Activated naive CD8-positive, alpha-beta T cell treated with anti-CD3 and anti-CD28 coated beads, Interleukin-2, amount 50 U/mL, for 16 hours (primary cell): Measurements from ENCODE around the gene C1QTNF1.

Experiments used
- DNase-seq: peaks from one replicate; pipeline ENCODE4 v3.0.0-alpha.2; 2020; ENCODE audit warnings: low read depth, low spot score

Gene C1QTNF1

DNA sequence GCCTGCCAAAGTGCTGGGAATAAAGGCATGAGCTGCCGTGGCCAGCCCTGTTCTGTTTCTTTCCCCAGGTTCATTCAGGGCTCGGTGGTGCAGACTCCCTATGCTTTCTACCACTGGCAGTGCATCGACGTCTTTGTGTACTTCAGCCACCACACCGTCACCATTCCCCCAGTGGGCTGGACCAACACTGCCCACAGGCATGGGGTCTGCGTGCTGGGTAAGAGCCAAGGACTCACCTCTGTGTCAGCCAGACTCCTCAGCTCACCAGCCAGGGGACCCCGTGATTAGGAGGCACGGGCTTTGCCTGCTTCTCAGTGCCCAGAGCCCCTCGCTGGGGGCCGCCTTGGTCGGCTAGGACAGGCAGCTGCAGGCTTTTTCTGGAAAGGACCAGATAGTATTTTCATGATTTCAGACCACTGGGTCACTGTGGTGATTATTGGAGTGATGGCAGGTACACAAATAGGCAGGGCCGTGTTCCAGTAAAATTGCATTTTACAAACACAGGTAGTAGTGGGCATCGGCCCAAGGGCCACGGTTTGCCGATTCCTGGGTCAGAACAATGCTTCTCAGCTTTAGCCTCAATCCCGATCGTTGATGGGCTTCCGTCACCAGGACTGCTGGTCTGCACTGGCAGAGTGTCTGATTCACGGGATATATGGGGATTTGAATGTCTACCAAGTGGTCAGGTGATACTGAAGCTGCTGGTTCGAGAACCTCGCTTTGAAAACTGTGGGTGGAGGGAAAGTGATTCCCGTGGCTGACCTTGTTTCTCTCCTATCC lies 55.6 kb downstream of the C1QTNF1 start:
- no peak for DNase-seq

DNA sequence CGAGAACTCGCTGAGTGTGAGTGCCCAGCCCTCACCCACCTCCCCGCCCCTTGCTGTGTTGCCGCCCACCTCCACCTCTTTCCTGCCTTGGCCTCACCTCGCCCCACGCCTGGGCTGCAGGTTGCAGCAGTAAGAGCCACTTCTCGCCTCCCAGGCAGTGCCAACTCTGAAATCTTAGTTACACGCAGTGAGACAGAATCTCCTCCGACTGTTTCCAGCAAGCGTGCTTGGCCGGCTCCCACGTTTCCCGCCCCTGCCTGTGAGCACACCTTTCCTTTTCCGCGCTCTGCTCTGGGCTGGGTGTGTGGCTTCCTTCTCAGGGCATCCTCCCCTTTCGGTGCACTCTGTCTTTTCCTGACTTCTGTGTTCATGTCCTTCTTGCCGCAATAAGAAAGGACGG lies 56.4 kb downstream of the C1QTNF1 start:
- DNase-seq = no peak

DNA sequence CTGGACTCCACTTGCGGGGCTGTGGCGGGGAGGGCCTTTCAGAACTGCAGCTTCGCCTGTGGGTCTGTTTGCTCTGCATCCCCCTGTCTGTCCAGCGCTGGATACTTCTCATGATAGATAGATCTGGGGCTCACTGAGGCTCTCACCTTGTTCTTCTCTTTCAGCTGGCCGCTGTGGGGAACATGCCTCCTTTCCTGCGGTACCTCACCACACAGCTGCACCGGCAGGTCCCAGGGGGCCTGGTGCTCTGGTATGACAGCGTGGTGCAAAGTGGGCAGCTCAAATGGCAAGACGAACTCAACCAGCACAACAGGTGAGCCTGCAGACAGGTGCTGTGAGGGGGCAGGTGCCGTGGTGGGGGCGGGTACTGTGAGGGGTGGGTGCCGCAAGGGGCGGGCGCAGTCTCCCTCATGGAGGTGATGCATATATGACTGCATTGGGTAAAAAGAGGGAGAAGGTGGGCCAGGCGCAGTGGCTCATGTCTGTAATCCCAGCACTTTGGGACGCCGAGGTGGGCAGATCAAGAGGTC lies 56.9 kb downstream of the C1QTNF1 start:
- no peak for DNase-seq

DNA sequence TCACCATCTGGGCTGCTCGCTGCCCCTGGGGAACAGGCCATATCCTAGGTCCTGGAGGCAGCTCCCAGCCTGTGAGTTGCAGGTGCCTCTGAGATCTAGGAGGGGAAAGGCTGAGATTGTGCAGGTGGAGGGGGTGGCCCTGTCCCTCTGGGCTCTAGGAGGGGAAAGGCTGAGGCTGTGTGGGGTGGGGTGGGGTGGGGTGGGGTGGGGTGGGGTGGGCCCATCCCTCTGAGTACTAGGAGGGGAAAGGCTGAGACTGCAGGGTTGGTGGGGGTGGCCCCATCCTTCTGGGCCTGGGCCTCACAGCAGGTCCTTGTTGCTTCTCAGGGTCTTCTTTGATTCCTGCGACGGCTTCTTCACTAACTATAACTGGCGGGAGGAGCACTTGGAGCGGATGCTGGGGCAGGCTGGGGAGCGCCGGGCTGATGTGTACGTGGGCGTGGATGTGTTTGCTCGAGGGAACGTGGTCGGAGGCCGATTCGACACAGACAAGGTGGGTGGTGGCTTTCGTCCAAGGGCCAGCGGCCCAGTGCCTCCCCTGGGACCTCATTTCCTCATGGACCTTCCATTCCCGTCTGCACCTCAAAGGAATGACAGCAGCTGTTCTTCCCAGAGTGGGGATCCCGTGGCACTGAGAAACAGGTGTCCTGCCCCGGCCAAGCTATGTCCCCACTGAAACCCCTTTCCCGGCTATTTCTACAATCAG lies 57.8 kb downstream of the C1QTNF1 start:
- DNase-seq = no peak

DNA sequence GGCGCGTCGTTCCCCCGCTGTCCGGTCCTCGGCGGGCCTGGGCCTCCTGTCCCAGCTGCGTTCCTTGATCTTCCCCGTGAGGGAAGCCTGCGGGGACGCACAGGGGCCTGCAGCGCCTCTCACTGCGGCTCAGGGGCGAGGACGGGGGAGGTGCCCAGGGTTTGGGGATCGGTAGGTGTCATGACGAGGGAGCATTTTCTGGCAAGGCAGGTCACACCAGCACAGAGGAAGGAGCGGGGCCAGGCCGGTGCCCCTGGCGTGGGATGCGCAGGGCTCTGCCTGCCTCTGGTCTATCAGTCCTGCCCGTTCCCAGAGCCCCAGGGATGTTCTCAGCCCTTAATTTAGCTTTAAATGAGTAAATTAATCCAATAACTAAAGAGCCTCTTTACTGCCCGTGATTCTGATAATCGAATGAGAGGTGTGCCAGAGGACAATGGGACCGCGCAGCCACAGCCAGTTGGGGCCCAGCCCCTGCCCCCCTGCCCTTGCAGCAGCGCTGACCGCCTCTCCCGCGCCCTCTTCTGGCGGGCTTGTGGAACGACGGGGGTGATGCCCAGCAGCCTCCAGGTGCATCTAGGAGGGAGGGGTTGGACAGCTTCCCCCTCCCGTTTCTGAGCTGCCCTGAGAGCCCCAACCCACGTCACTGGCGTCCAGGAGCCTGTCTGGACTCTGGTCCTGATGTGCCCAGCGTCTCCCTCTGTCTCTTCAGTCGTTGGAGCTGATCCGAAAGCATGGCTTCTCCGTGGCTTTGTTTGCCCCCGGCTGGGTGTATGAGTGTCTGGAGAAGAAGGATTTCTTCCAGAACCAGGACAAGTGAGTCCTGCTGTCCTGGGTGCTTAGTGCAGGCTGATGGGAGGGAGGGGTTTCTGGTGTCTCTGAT lies 58.6 kb downstream of the C1QTNF1 start:
- DNase-seq = no peak

DNA sequence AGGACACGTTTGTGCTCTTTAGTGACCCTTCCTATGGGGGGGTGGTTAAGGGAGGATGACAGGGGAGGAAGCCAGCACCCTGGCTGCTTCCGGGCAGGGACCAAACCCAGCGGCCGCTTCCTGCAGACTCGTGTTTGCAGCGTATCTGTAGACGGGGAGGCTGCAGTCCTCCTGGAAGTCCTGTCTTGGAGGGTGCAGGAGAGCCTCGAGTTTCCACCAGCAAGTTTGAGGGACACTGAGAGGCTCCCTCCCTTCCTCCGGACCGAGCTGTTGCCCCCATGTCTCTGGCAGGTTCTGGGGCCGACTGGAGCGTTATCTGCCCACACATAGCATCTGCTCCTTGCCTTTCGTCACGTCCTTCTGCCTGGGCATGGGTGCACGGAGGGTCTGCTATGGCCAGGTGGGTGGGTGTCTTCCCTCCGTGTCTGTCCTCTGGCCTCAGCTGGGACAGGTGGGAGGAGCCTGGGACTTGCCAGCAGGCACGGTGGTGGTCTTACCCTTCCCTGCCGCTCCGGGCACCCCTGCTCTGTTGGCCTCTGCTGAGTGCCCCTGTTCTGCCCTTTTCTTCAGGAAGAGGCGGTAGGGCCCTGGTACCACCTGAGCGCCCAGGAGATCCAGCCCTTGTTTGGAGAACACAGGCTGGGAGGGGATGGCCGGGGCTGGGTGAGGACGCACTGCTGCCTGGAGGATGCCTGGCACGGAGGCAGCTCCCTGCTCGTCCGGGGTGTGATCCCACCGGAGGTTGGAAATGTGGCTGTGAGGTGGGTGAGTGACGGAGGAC lies 59.4 kb downstream of the C1QTNF1 start:
- no peak for DNase-seq

DNA sequence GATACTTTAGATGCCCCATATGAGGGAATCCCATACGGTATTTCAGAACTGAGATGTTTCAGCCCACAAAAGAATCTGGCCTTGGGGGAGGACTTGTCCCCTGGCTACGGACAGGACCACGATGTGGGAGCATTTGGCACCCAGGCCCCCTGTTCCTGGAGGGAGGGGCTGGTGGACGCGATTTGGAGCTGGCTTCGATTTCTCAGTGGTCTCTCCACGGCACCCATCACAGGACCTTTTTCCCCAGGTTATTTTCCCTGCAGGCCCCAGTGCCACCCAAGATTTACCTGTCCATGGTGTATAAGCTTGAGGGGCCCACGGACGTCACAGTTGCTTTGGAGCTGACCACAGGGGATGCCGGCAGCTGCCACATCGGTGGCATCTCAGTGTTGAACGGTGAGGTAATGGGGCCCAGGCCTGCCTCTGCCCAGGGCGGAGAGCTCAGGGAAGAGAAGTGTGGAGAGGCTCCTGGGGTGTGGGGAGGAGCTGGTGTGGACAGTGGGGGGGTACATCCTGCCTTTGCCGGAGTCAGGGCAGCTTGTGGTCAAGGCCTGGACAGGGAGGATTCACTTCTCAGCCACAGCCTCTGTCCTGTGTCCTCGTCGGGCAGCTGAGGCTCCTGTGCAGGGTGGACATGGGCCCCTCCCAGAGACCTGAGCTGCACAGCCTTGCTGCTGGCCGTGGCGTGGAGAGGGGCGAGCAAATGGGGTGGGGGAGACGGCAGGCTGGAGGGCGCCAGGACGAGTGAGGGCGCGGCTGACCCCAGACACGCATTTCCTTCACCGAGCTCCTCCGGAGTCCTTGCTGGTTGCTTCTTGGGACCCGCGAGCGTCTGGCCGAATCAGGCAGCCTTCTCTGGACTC lies 60.6 kb downstream of the C1QTNF1 start:
- no peak for DNase-seq

DNA sequence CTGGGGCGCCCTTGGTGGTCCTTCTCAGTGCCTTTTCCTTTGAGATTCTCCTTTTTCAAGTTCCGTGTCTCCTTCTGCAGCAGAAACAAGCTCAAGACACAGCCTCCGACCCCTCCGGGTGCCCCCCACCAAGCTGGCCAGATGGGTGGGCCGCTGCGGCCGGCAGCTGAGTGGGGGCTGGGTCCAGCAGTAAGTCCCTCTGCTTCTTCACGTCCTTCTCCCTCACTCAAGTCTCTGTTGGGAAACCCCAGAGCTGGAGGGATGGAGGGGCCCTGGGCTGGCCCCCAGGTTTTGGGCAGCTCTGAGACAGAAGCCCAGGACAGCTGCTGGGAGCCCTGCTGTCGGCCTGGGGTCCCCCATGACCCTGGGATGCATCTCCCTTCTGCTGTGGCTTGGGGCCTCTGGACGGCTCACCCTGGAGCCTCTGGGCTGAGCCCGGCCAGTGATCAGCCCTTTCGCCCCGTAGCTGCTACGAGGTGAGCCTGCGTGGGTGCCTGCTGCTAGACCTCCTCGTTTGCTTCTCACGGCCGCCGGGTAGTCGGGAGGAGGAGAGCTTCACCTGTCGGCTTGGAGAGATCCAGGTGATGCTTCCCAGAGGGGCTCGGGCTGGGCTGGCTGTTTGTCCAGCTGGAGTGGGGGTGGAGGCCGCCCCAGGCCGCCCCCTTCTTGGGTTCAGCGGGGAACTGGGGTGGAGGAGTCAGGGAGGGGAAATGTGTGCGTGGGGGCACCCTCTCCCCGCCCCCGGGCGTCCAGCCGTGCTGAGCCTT lies 61.4 kb downstream of the C1QTNF1 start:
- no peak for DNase-seq

DNA sequence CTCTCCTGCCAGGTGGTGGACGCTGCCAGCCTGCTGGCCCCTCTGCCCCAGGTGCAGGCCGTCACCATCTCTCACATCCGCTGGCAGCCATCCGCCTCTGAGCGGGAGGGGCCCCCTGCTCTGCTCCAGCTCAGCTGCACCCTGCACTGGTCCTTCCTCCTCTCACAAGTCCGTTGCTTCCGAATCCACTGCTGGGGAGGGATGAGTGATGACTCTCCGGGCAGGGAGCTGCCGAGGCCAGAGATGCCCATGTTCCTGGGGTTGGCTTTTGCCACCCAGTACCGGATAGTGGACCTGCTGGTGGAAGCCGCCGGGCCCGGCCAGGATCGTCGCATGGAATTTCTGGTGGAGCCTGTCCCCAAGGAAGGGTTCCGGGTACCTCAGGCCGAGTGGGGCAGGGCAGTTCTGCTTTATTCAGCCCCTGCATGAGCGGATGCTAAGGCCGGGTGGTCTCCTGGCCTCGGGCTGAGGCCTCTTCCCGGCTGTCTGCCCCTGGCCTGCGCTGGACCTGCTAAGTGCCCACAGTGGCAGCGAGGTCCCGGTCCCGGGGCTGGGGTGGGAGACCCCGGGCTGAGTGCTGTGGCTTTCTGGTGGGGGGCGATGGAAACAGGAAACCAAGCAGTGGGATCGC lies 62.1 kb downstream of the C1QTNF1 start:
- no peak for DNase-seq

DNA sequence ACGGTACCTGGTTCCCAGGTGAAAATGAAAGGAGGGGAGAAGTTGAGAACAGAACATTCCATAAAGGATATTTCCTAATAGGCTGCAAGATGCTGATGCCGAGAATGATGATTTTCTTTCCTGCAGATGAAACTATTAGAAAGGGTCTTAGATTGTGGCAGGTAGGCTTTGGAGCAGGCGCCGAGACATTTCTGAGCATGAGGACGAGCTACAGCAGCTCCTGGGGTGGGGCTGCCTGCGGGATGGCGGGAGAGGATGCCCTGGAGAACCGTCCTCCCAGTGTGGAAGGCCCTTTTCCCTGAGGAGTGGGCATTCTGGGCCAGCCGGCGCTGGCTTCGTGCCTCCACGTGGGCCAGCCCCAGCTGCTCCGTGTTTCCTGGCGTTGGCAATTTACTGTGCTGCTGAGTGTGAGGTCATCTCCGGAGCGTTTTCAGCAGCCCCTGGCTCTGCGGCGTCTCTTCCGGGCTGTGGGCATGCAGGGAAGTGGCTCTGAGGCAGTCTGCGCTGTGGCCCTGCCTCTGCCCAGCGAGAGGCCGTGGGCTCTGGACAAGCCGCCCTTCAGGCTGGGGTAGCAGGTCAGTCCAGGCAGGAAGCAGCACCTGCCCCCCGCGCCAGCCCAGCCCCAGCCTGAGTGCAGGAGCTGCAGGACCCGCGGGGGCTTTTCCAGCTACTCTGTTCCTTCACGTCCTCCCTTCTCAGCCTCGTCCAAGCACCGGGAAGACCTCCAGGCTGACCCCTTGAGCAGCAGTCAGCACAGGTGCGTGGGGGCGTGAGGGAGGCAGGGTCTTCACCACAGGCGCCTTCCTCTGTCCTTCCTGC lies 62.8 kb downstream of the C1QTNF1 start:
- DNase-seq = no peak

DNA sequence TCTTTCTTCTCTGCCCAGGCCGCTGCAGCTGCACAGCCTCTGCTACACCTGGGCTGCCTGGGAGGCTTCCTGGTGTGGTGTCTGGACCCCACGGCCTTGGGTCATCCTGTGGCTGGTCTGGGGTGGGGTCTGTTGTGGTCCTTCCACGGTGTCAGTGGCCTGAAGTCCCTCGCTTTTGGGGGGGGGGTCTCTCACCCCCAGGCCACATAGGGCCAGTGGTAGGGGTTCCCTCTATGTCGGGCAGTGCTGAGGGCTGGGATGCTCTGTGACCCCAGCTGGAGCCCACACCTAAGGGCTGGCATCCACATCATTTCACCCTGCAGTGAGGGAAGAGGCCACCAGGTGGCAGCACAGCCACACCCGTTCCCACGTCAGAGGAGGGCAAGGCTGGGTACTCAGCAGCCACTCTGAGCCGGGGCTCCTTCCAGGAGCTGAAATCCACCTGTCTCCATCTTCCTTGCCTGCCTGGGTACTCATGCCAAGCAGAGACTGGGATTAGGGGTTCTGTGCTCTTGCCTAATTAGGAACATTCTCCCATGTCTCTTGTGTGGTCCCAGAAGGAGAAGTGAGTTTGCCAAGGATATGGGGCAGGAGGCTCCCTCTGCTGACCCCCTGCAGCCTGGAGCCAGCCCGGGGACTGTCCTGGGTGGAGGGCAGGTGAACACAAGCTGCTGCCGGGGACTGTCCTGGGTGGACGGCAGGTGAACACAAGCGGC lies 63.6 kb downstream of the C1QTNF1 start:
- peak; percentile 53 for DNase-seq

DNA sequence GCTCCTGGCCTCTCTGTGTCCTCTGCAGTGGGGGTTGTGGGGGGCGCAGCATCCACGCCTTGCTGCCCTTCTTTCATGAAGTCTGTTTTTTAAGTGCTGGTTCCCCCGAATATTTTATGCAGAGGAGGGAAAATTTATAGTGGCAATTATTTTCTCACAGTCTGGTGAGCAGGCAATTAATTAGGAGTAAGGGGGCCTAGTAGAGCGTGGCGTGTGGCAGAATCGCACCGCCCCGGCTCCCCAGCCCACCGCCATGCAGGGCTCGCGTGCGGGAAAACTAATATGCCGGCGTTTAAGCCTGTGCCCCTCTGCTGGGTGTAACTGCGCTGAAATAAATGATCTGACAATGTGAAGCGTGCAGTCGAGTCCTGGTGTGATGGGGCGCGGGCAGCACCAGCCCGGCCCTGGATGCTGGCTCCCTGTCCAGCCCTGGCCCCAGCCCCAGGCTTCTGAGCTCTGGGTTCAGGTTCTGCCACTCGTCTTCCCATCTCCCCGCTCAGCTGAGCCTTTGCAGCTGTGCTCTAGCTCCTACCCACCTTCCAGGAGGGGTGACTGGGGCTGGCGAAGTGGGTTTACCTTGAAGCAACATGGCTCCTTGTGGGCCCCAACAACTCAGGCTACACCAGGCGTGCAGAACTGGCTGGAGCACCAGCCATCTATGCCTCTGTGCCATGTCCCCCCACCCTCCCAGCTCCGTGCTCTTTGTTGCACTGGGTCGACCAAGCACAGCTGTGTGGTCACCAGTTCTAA lies 64.5 kb downstream of the C1QTNF1 start:
- no peak for DNase-seq

DNA sequence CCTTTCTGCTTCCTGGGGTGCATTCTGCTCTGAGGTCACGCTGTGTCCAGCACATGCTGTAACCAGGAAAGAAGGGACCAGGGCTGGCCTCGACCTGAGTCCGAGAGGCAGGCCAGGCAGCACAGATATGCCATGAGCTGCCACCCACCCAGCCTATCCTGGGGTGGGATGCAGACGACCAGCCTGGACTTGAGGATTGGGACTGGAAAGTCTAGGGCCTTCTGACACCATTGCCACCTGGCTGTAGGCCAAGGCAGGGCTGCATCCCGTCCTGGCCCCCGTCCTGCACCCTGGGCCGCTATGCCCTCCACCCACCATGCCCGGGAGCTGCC lies 65.0 kb downstream of the C1QTNF1 start:
- no peak for DNase-seq

DNA sequence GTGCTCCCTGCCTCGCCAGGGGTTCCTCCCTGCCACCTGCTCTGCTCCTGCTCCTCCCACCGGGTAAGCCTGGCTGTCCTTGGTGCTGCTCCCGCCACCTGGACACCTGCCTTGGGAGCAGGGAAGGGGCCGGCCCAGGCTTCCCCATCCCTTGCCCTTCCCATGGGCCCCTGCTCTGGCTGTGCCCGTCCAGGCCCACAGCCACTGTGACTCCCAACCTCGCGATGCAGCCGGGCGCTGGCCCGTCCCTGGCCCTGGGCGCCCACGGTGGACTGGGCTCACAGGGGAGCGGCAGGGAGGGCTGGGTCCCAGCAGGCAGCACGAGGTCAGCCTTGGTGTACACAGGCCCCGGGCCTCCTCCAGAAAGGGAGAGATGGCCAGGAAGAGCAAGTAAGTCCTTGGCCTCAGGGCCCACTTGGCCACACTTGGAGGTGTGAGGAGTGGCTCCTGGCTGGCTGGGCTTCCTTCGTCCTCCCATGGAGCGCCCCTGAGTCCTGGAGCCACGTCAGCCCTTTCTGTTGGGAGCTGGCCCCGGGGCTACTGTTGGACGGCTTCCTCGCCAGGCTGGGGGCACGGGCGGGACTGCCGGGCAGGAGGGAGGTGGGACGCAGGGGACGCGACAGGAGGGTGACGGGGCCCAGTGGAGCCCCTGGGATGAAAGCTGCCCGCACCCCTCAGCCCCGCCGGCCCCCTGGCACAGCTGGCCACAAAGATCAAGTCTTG lies 65.9 kb downstream of the C1QTNF1 start:
- DNase-seq = no peak

DNA sequence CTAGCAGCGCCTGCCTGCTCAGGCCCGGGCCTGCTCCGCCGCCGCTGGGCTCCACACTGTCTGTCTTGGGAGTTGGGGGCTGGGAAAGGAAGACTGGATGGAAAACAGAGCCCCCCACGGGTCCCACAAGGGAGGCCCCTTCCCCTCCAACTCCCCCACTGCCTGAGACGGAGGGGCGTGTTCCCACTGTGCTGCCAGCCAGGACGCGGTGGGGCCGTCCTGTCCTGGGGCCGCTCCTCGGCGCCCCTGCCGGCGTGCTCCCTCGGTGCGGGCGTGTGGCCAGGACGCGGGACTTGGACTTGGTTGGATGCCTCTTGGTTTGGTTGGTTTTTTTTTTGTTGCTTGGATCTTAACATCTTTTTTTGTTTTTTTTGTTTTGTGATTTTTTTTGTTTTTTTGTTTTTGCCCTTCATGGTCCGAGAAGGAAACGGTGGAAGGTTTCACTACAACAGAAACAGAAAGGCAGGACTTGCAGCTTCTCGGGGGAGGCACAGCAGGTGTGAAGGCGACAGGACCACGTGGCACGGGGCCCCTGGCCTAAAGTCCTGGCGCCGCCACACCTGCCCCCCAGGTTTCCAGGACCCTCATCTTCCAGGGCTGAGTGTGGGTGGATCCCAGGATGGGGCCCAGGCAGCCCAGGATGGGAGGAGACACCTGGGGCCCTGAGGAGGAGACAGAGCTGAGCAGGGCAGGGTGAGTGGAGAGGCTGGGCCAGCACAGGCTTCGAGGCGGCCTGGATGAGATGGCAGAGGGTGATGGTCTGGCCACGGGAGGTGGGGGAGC lies 66.7 kb downstream of the C1QTNF1 start:
- DNase-seq = no peak
